SK-N-SH treated with all-trans-retinoic acid at 6 μM for 48 hours (cell line): ENCODE measurements around the gene ASL.
"Not testable (repeated sequence)": the region's sequence is repeated elsewhere in the genome, so short reads cannot be mapped to it uniquely, and the experiment has no call there.

Source experiments
- ATAC-seq: fragments of 200-7000 bp; cut with Tn5 transposase; 3 replicates; pipeline ENCODE4 v1.9.1; 2020; ENCODE audit warnings: mild to moderate bottlenecking, moderate library complexity
- ARNTL ChIP-seq: fragments of 450-650 bp; formaldehyde crosslinking; IDR thresholded peaks from 2 replicates; pipeline ENCODE4 v1.5.0; 2020; ENCODE audit warnings: low read depth, mild to moderate bottlenecking, moderate library complexity, borderline replicate concordance
- BACH2 ChIP-seq: fragments of 250-450 bp; sonication (Bioruptor Pico); IDR thresholded peaks from 2 replicates; pipeline ENCODE4 v1.9.0; 2021; ENCODE audit warnings: mild to moderate bottlenecking, borderline replicate concordance
- CREB5 ChIP-seq: fragments of 250-450 bp; sonication (Bioruptor Pico); IDR thresholded peaks from 2 replicates; pipeline ENCODE4 v1.5.1; 2020; ENCODE audit warnings: low read depth, mild to moderate bottlenecking, moderate library complexity
- CSDC2 ChIP-seq: fragments of 250-450 bp; sonication (Bioruptor Pico); IDR thresholded peaks from 2 replicates; pipeline ENCODE4 v1.5.0; 2020; ENCODE audit warnings: mild to moderate bottlenecking, moderate library complexity
- ESRRG ChIP-seq: fragments of 250-450 bp; sonication (Bioruptor Pico); IDR thresholded peaks from 2 replicates; pipeline ENCODE4 v1.6.1; 2021; ENCODE audit warnings: mild to moderate bottlenecking
- ISL1 ChIP-seq: fragments of 250-450 bp; sonication (Bioruptor Pico); IDR thresholded peaks from 2 replicates; pipeline ENCODE4 v2.1.2; 2022; ENCODE audit warnings: mild to moderate bottlenecking, moderate library complexity
- PATZ1 ChIP-seq: fragments of 250-450 bp; sonication (Bioruptor Pico); IDR thresholded peaks from 2 replicates; pipeline ENCODE4 v1.8.0; 2020; ENCODE audit warnings: mild to moderate bottlenecking, moderate library complexity, borderline replicate concordance
- POU6F1 ChIP-seq: fragments of 250-450 bp; sonication (Bioruptor Pico); IDR thresholded peaks from 2 replicates; pipeline ENCODE4 v1.8.0; 2021; ENCODE audit warnings: low read depth, mild to moderate bottlenecking, moderate library complexity, borderline replicate concordance
- PPARA ChIP-seq: fragments of 250-450 bp; sonication (Bioruptor Pico); IDR thresholded peaks from 2 replicates; pipeline ENCODE4 v1.5.0; 2020; ENCODE audit warnings: mild to moderate bottlenecking, borderline replicate concordance
- RARB ChIP-seq: fragments of 250-450 bp; sonication (Bioruptor Pico); IDR thresholded peaks from 2 replicates; pipeline ENCODE4 v1.8.0; 2021; ENCODE audit warnings: mild to moderate bottlenecking, moderate library complexity
- SNAI2 ChIP-seq: fragments of 250-450 bp; sonication (Bioruptor Pico); IDR thresholded peaks from 2 replicates; pipeline ENCODE4 v1.5.0; 2020; ENCODE audit warnings: mild to moderate bottlenecking, moderate library complexity
- TCF4 ChIP-seq: fragments of 250-450 bp; sonication (Bioruptor Pico); IDR thresholded peaks from 2 replicates; pipeline ENCODE4 v1.8.0; 2021; ENCODE audit warnings: mild to moderate bottlenecking, moderate library complexity, borderline replicate concordance
- TOX ChIP-seq: fragments of 250-450 bp; sonication (Bioruptor Pico); IDR thresholded peaks from 2 replicates; pipeline ENCODE4 v1.8.0; 2021; ENCODE audit warnings: mild to moderate bottlenecking, moderate library complexity, borderline replicate concordance
- TSHZ2 ChIP-seq: fragments of 250-450 bp; sonication (Bioruptor Pico); IDR thresholded peaks from 2 replicates; pipeline ENCODE4 v1.5.0; 2020; ENCODE audit warnings: mild to moderate bottlenecking, moderate library complexity
- ZC3H10 ChIP-seq: fragments of 250-450 bp; sonication (Bioruptor Pico); IDR thresholded peaks from 2 replicates; pipeline ENCODE4 v1.5.1; 2021; ENCODE audit warnings: mild to moderate bottlenecking, moderate library complexity
- ZFP3 ChIP-seq: fragments of 250-450 bp; sonication (Bioruptor Pico); IDR thresholded peaks from 2 replicates; pipeline ENCODE4 v1.5.0; 2020; ENCODE audit warnings: mild to moderate bottlenecking, moderate library complexity
- ZFP30 ChIP-seq: fragments of 450-650 bp; formaldehyde crosslinking; IDR thresholded peaks from 2 replicates; pipeline ENCODE4 v1.5.0; 2022; ENCODE audit warnings: mild to moderate bottlenecking, moderate library complexity
- ZNF565 ChIP-seq: fragments of 450-650 bp; formaldehyde crosslinking; conservative IDR thresholded peaks from 2 replicates; pipeline ENCODE4 v1.5.0; 2020; ENCODE audit warnings: low read depth, mild to moderate bottlenecking, moderate library complexity
- ZNF70 ChIP-seq: fragments of 450-650 bp; formaldehyde crosslinking; IDR thresholded peaks from 2 replicates; pipeline ENCODE4 v1.5.0; 2020; ENCODE audit warnings: mild to moderate bottlenecking, moderate library complexity
- ZNF8 ChIP-seq: fragments of 450-650 bp; formaldehyde crosslinking; IDR thresholded peaks from 2 replicates; pipeline ENCODE4 v1.5.0; 2020; ENCODE audit warnings: mild to moderate bottlenecking, moderate library complexity

Gene ASL

GRCh38 chr7:66099551-66100407 lies 24.2 kb downstream of the ASL start:
- peak; percentile 79 for ATAC-seq
- TF ChIP-seq ESRRG = peak; percentile 35; the same call in 1 of the 2 replicates
- TF ChIP-seq BACH2 = no peak
- TF ChIP-seq ZNF8 (CRISPR knock-in tag) = peak; percentile 32; the same call in 1 of the 2 replicates
- 0 out of 2 replicates have a peak, but pooled peaks have one; percentile 8 for TF ChIP-seq ZC3H10 (CRISPR knock-in tag)

GRCh38 chr7:66100408-66101050 lies 24.9 kb downstream of the ASL start:
- TF ChIP-seq ESRRG (no peak), TCF4 (CRISPR knock-in tag) (no peak), PATZ1 (CRISPR knock-in tag) (no peak), ZFP3 (CRISPR knock-in tag) (no peak), ARNTL (no peak), SNAI2 (no peak), CSDC2 (no peak), ZC3H10 (CRISPR knock-in tag) (no peak), CREB5 (CRISPR knock-in tag) (no peak), ZNF70 (CRISPR knock-in tag) (no peak), ISL1 (no peak)
- ATAC-seq = peak; percentile 25

GRCh38 chr7:66102168-66102567 lies 26.5 kb downstream of the ASL start:
- not testable (repeated sequence) for ATAC-seq

- ATAC-seq = not testable (repeated sequence)
These were observed 28.4 kb downstream of the ASL start for GRCh38 chr7:66103994-66104393.

GRCh38 chr7:66105263-66105748 lies 29.7 kb downstream of the ASL start:
- TF ChIP-seq ZNF8 (CRISPR knock-in tag) (no peak), ZNF70 (CRISPR knock-in tag) (no peak), ARNTL (no peak)
- TF ChIP-seq, all 23 proteins: peak for 0
- ATAC-seq = no peak

- not testable (repeated sequence) for ATAC-seq
These were observed 32.8 kb downstream of the ASL start for GRCh38 chr7:66108410-66108809.

GRCh38 chr7:66110856-66111255 lies 35.2 kb downstream of the ASL start:
- peak; percentile 40 for ATAC-seq
- no peak for TF ChIP-seq PPARA (CRISPR knock-in tag)
- TF ChIP-seq ZNF70 (CRISPR knock-in tag) = no peak
- TF ChIP-seq ZNF8 (CRISPR knock-in tag) = no peak
- no peak for TF ChIP-seq ZC3H10 (CRISPR knock-in tag)
- no peak for TF ChIP-seq ARNTL
- TF ChIP-seq RARB (CRISPR knock-in tag) = no peak
- no peak for TF ChIP-seq ESRRG
- TF ChIP-seq ZNF565 (CRISPR knock-in tag) = no peak
- TF ChIP-seq POU6F1 (CRISPR knock-in tag) = no peak
- no peak for TF ChIP-seq TCF4 (CRISPR knock-in tag)
- no peak for TF ChIP-seq BACH2
- no peak for TF ChIP-seq TOX (CRISPR knock-in tag)
- TF ChIP-seq CREB5 (CRISPR knock-in tag) = no peak
- TF ChIP-seq ZFP3 (CRISPR knock-in tag) = no peak
- no peak for TF ChIP-seq TSHZ2 (CRISPR knock-in tag)
- TF ChIP-seq ZFP30 = no peak
